Aorta (tissue), 5 donors: ENCODE measurements around the gene RBP7. TPM values are rescaled to one million over a fixed set of nuclear protein-coding genes. Genes with fewer than 3 reads are reported as not detected.
"Not testable (repeated sequence)": the region's sequence is repeated elsewhere in the genome, so short reads cannot be mapped to it uniquely, and the experiment has no call there.

Source experiments
- ATAC-seq: fragments of 200-7000 bp; cut with Tn5 transposase; one replicate; pipeline ENCODE4 v1.9.1; 2022; ENCODE audit warnings: moderate library complexity; ENCODE audit not compliant: low FRiP score
- DNase-seq, 2 donors: peaks; one replicate each; pipeline ENCODE4 v3.0.0-alpha.2; 2020
- H3K27ac ChIP-seq, 2 donors: one replicate each; pipeline ENCODE4 v1.5.1; 2013; ENCODE audit warnings: low read length in 2 of 2, mild to moderate bottlenecking in 2 of 2, moderate library complexity in 2 of 2, control low read depth in 1 of 2, inconsistent platforms in 1 of 2, low read depth in 1 of 2
- H3K27me3 ChIP-seq, 2 donors: one replicate each; pipeline ENCODE4 v1.6.1; 2013; ENCODE audit warnings: control low read depth in 1 of 2, low read length in 1 of 2, mild to moderate bottlenecking in 1 of 2, moderate library complexity in 1 of 2; ENCODE audit not compliant: insufficient read depth in 2 of 2, control insufficient read depth in 1 of 2
- H3K36me3 ChIP-seq, 2 donors: one replicate each; pipeline ENCODE4 v1.6.1; 2013; ENCODE audit warnings: control low read depth in 1 of 2, low read length in 1 of 2, mild to moderate bottlenecking in 1 of 2; ENCODE audit not compliant: insufficient read depth in 2 of 2, control insufficient read depth in 1 of 2
- H3K4me1 ChIP-seq, 2 donors: one replicate each; pipeline ENCODE4 v1.6.1; 2013; ENCODE audit warnings: low read length in 2 of 2, control low read depth in 1 of 2, mild to moderate bottlenecking in 1 of 2, moderate library complexity in 1 of 2; ENCODE audit not compliant: insufficient read depth in 2 of 2, control insufficient read depth in 1 of 2
- H3K4me3 ChIP-seq, 2 donors: one replicate each; pipeline ENCODE4 v1.5.1; 2013; ENCODE audit warnings: low read length in 2 of 2, control low read depth in 1 of 2, mild to moderate bottlenecking in 1 of 2
- H3K9me3 ChIP-seq: one replicate; pipeline ENCODE4 v1.6.1; 2013; ENCODE audit warnings: mild to moderate bottlenecking, low read length; ENCODE audit not compliant: control insufficient read depth
- WGBS, 2 donors: extraction: QIAGEN DNeasy Blood & Tissue Kit; methylation state at CpG; one replicate each; pipeline ENCODE4 v1.1.7; 2013; 5-methylcytosine and 5-hydroxymethylcytosine counted together
- intact Hi-C, 2 donors: fragments of 100-400 bp; cut with DNase I; formaldehyde crosslinking; loops; one replicate each; pipeline versions ENCODE4 v1.14.2 to v1.15.0; 2022
- polyA plus RNA-seq, 2 donors: library from polyadenylated mRNA; stranded (reverse); fragments of 200-250 nt; gene quantifications; one replicate each; pipeline ENCODE4 v1.2.3, GENCODE V29; 2013
- total RNA-seq, 2 donors: library from RNA; stranded (reverse); fragmentation: NEBNext Ultra II Directional; extraction: Animal tissue kit (Norgen Biotek cat#: 25700); gene quantifications; one replicate each; pipeline ENCODE4 v1.2.1, GENCODE V29; 2021
- donor health status: healthy with polysubstance abuse.
- donor health status: Bipolar disorder and iron deficiency.
- donor health status: DM: no; HTN: no; CAD: no.
- donor health status: DM: no; HTN: no; CAD: no.
- donor health status: DM: yes; HTN: yes; CAD: no.

RBP7 gene
- total and polyA plus RNA-seq, 4 donors: 3.9 to 35.1 (median 18.9) TPM

DNA sequence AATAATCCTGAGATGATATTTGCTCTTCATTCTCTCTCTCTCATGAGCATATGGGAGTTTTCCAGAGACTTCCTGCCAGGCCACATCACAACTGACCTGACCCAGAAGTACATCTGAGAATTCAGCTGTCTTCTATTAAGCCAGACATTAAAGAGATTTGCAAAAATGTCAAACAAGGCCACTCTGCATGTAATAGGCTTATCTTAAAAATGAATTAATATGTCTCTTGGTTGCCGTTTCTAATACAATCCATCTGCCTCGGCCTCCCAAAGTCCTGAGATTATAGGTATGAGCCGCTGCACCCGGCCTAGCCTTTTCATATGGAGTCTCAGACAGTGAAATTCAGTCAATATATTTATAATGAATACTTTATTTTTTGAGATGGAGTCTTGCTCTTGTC, 25.0 kb downstream of the RBP7 start:
- H3K4me1 ChIP-seq, H3K9me3 ChIP-seq, H3K4me3 ChIP-seq, H3K27ac ChIP-seq, DNase-seq, intact Hi-C loops, ATAC-seq, H3K27me3 ChIP-seq, H3K36me3 ChIP-seq: not testable (repeated sequence)
- WGBS, 2 donors: 92% methylated on average over 4 of the region's 4 CpGs

DNA sequence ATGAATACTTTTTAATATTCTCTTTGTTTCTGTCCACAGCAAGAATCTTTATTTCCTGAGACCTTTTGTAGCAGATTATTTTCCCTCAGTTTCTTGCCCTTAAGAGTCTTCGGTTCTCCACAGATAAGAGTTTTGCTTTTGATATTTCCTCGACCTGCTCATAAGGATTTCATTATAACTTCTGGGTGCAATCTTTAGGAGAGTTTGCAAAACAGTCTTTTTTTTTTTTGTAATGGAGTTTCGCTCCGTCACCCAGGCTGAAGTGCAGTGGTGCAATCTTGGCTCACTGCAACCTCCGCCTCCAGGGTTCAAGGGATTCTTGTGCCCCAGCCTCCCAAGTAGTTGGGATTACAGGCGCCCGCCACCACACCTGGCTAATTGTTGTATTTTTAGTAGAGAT, 25.6 kb downstream of the RBP7 start:
- Histone ChIP-seq H3K36me3 (no peaks in the 10 kb centered on the region), H3K27me3 (no peaks in the 10 kb centered on the region), H3K4me3 (no peak overlapping the region), H3K9me3 (no peaks in the 10 kb centered on the region), H3K27ac (no peak overlapping the region), H3K4me1 (no peaks in the 10 kb centered on the region)
- DNase-seq (no peak), ATAC-seq (no peak)
- 90 to 93% methylated on average over 7 of the region's 7 CpGs for WGBS, 2 donors
- intact Hi-C loops: no loop called here

DNA sequence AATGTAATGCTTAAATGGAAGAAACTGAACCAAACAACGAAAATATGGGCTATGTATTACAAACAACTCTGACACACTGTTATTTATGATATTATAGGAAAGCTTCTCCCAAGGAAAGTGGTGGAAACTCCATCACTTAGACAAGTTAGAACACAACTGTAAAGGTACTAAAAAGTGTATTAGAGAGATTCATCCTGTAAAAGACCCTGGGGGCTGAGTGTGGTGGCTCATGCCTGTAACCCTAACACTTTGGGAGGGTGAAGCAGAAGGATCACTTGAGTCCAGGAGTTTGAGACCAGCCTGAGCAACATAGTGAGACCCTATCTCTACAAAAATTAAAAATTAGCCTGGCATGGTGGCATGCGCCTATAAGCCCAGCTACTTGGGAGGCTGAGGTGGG, 28.3 kb downstream of the RBP7 start:
- no peak for ATAC-seq

DNA sequence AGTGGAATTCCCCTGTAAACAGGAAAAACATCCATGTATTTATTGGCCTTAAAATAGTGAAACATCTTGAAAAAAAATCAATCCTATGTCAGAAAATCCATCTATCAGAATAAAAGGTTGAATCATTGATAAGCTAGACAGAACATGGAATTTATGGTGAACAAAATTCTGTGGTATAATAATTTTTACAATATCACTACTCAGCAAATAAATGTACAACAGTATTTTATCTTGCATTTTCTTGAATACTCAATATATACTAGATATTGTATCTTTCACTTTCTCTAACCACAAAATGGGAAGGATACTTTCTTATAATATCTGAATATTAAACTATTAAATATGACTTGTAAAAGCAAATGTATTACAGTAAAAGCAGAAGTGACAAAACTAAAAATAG, 30.0 kb downstream of the RBP7 start:
- Histone ChIP-seq H3K27ac (no peak overlapping the region), H3K36me3 (no peaks in the 10 kb centered on the region), H3K9me3 (no peaks in the 10 kb centered on the region), H3K27me3 (no peaks in the 10 kb centered on the region), H3K4me1 (no peaks in the 10 kb centered on the region), H3K4me3 (no peak overlapping the region)
- ATAC-seq (no peak), DNase-seq (no peak)
- intact Hi-C loops: no loop called here

More for the DNA sequence above, 28.3 kb downstream of the RBP7 start:
- H3K4me1 ChIP-seq: no peaks in the 10 kb centered on the region
- DNase-seq: no peak
- H3K27me3 ChIP-seq: no peaks in the 10 kb centered on the region
- no peak overlapping the region for H3K27ac ChIP-seq
- intact Hi-C loops: no loop called here
- H3K9me3 ChIP-seq: no peaks in the 10 kb centered on the region
- H3K36me3 ChIP-seq: no peaks in the 10 kb centered on the region
- no peak overlapping the region for H3K4me3 ChIP-seq
- 87 to 88% methylated on average over 2 of the region's 2 CpGs for WGBS, 2 donors

DNA sequence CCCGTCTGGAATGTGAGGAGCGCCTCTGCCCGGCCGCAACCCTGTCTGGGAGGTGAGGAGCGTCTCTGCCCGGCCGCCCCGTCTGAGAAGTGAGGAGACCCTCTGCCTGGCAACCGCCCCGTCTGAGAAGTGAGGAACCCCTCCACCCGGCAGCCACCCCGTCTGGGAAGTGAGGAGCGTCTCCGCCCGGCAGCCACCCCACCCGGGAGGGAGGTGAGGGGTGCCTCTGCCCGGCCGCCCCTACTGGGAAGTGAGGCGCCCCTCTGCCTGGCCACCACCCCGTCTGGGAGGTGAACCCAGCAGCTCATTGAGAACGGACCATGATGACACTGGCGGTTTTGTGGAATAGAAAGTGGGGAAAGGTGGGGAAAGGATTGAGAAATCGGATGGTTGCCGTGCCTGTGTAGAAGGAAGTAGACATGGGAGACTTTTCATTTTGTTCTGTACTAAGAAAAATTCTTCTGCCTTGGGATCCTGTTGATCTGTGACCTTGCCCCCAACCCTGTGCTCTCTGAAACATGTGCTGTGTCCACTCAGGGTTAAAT, 32.0 kb downstream of the RBP7 start:
- H3K27ac ChIP-seq, DNase-seq, H3K4me1 ChIP-seq, intact Hi-C loops, H3K9me3 ChIP-seq, ATAC-seq, H3K27me3 ChIP-seq, H3K4me3 ChIP-seq, H3K36me3 ChIP-seq: not testable (repeated sequence)
- WGBS, 2 donors: 92% methylated on average over 11 to 24 of the region's 24 CpGs

DNA sequence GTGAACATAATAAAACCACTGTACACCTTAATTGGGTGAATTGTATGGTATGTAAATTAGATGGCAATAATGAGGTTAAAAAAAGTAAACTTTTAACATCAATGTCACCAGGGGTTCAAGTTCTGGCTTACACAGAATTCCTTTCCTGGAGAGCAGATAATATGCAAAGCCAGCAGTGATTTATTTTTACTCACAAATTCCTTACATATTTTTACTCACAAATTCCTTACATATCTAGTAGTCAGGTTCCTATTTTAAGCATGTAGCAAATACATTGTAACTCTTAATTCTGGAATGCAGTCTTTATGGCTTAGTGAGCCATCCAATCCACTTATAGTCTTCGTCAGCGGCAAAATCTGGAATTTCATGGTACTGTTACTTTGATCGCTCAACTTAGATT, 34.4 kb downstream of the RBP7 start:
- ATAC-seq (no peak), DNase-seq (no peak)
- Histone ChIP-seq H3K27ac (no peak overlapping the region), H3K4me1 (no peaks in the 10 kb centered on the region), H3K4me3 (no peak overlapping the region), H3K9me3 (no peaks in the 10 kb centered on the region), H3K27me3 (no peaks in the 10 kb centered on the region), H3K36me3 (no peaks in the 10 kb centered on the region)
- WGBS, 2 donors: 8 to 18% methylated on average over 3 of the region's 3 CpGs
- intact Hi-C loops: loop anchor here (5.0 kb wide), 5 partner anchors 86 to 154 kb away; partner anchors contain the start of genes LZIC (in 1 of the 2) and NMNAT1 (in 1 of the 2)

DNA sequence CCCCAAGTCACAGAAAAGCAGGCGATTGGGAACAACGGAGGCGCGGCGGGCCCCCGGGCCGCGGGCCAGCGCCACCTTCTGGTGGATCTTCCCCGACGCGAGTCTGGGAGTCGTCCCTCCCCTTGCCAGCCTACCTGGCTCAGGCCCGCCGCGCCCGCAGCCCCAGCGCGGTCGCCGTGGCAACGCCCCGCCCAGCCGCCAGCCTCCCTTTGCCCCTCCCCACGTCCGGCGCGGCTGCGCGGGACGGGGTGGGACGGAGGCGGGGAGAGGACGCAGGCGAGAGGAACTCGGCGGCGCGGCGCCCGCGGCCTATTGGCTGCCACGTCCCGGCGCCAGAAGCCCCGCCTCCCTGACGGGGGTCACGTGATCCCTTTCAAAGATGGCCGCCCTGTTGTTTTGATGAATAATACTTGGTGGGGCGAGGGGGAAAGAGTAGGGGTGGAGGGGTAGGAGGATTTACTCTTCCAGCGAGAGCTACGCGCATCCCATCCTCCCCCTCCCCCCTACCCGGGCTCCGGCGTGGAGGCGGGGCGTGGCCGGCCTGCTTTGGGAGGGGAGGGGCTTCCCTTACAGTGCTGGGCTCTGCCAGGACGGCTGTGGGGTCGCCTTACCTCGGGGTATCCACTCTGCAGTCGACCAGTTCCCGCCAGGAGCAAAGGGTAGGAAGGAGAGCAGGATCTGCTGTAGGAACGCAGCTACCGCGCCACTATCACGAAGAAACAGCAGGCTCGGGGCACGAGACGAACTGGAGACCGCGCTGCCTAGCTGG, 35.7 kb downstream of the RBP7 start, which contains the start of gene UBE4B:
TSS of gene UBE4B (plus strand) at position 369 of the 769 bp plus-strand sequence. CDS start 713 bp downstream, outside the sequence.
- 0% methylated on average over 54 to 73 of the region's 73 CpGs for WGBS, 2 donors
- intact Hi-C loops: loop anchor here (2.0 to 5.0 kb wide), 6 partner anchors 76 to 155 kb away; partner anchors contain the start of genes LZIC (in 1 of the 2) and NMNAT1 (in 1 of the 2)
- DNase-seq: peak; percentile 99
- ATAC-seq: peak; percentile 100
- Histone ChIP-seq H3K9me3 (no peaks in the 10 kb centered on the region), H3K4me3 (peak within 1 kb of the TSS; percentile 55 to 89), H3K4me1 (no peaks in the 10 kb centered on the region), H3K36me3 (no peaks in the 10 kb centered on the region), H3K27ac (peak within 1 kb of the TSS; percentile 37 to 77), H3K27me3 (no peaks in the 10 kb centered on the region)

DNA sequence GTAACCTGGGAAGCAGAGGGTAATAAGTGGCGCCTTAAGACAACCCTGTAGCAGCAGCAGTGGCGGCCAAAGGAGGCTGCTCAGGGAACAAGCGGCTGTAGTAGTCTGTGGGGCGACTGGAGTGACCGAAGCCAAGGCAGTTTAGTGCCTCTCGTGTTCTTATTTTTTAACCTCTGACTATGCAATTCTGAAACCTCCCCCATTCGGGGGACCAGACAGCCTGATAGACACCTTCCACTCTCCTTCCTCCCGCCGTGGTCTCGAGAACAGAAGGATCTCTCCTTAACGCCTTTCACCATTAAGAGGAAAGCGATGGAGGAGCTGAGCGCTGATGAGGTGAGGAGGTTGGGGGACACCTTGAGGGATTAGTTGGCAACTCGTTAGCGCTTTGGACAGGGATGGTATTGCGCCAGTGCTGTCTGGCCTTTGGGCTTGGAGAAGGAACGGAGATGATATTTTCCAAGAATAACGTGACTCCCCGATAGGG, 36.4 kb downstream of the RBP7 start:
- Histone ChIP-seq H3K9me3 (no peaks in the 10 kb centered on the region), H3K36me3 (no peaks in the 10 kb centered on the region), H3K27ac (peak overlapping the region; percentile 37 to 76), H3K4me1 (no peaks in the 10 kb centered on the region), H3K4me3 (peak overlapping the region; percentile 55 to 89), H3K27me3 (no peaks in the 10 kb centered on the region)
- ATAC-seq (peak; percentile 61), DNase-seq (no peak)
- 0% methylated on average over 19 of the region's 19 CpGs for WGBS, 2 donors
- intact Hi-C loops: loop anchor here (2.0 to 5.0 kb wide), 6 partner anchors 75 to 156 kb away; partner anchors contain the start of genes LZIC (in 1 of the 2) and NMNAT1 (in 1 of the 2)
